ENCODE data around the gene CFAP157.

DNA sequence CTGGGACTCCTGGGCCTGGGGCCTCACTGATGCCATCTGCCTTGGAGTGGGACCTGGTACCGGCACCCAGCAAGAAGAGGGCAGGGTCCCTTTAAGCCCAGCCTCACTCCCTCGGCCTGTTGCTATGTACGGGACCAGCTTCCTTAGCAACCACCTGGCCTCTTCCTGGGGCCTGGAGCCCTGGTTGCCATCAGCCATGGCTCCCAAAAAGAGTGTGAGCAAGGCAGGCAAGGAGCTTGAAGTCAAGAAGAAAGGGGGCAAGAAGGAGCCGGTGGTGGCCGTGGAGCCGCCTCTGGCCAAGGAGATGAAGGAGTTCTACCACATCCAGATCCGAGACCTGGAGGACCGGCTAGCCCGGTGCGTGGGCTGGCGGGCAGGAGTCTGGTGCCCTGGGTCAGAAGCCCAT, at the start of gene CFAP157:
- TF ChIP-seq TAF1 (IDR thresholded peaks at IDR 0.05; ENCODE audit: low read depth, low read length) (no peak), POLR2A (IDR thresholded peaks at IDR 0.05; ENCODE audit: low read depth, low read length) (no peak), POU2F2 (IDR thresholded peaks at IDR 0.05; ENCODE audit: low read depth, low read length) (no peak), POLR2AphosphoS5 (IDR thresholded peaks at IDR 0.05; ENCODE audit: low read depth, low read length) (no peak)

All from GM12891 (cell line).